Left lung (tissue), 10 donors: ENCODE data around the gene MBD6. TPM values are rescaled to one million over a fixed set of nuclear protein-coding genes. Genes with fewer than 3 reads are reported as not detected.

Experiments
- ATAC-seq: fragments of 200-7000 bp; cut with Tn5 transposase; one replicate; pipeline ENCODE4 v1.9.1; 2020; ENCODE audit warnings: moderate library complexity
- DNase-seq, 4 donors: peaks; one replicate each; pipeline ENCODE4 v3.0.0-alpha.2; 2013 to 2020
- H3K27ac ChIP-seq, 2 donors: fragments of 200-600 bp; sonication (generic) in 1 of 2; one replicate each; pipeline versions ENCODE4 v1.5.0 to v1.8.0; 2020 to 2021
- H3K27me3 ChIP-seq, 2 donors: fragments of 200-600 bp; sonication (generic) in 1 of 2; one replicate each; pipeline versions ENCODE4 v1.5.0 to v1.8.0; 2020 to 2021
- H3K36me3 ChIP-seq, 2 donors: fragments of 200-600 bp; sonication (generic) in 1 of 2; one replicate each; pipeline versions ENCODE4 v1.5.0 to v1.8.0; 2020 to 2021
- H3K4me1 ChIP-seq, 2 donors: fragments of 200-600 bp; one replicate each; pipeline ENCODE4 v1.8.0; 2021
- H3K4me3 ChIP-seq, 2 donors: fragments of 200-600 bp; sonication (generic) in 1 of 2; one replicate each; pipeline versions ENCODE4 v1.5.0 to v1.8.0; 2020 to 2021; ENCODE audit warnings: mild to moderate bottlenecking in 1 of 2
- H3K9me3 ChIP-seq, 2 donors: fragments of 200-600 bp; sonication (generic) in 1 of 2; one replicate each; pipeline versions ENCODE4 v1.5.0 to v1.8.0; 2020 to 2021
- intact Hi-C, 2 donors: fragments of 100-400 bp; cut with DNase I; formaldehyde crosslinking; loops; one replicate each; pipeline versions ENCODE4 v1.11.2 to v1.14.2; 2022
- microRNA-seq, 2 donors: library from miRNA; unstranded; fragments of <30 nt; microRNA quantifications; one replicate each; pipeline ENCODE4, GENCODE V29; 2019
- polyA plus RNA-seq, 6 donors: library from polyadenylated mRNA; unstranded; fragments of 120-200 nt; gene quantifications; one replicate each; pipeline ENCODE4 v1.2.1, GENCODE V29; 2013; ENCODE audit not compliant: insufficient read length in 6 of 6
- total RNA-seq, 2 donors: library from RNA; stranded (reverse); fragmentation: NEBNext Ultra II Directional; extraction: Animal tissue kit (Norgen Biotek cat#: 25700); gene quantifications; one replicate each; pipeline ENCODE4 v1.2.1, GENCODE V29; 2021
- TF ChIP-seq, protein P1 (sequence below), 2 donors: fragments of 200-600 bp; sonication (generic) in 1 of 2; IDR thresholded peaks; one replicate each; pipeline versions ENCODE4 v1.5.0 to v1.8.0; 2021; ENCODE audit warnings: antibody characterized with exemption in 2 of 2
- donor health status: DM: no; HTN: yes; CAD: no.
- donor health status: DM: no; HTN: no; CAD: no.

MBD6 gene
- total and polyA plus RNA-seq, 8 donors, result 61.3 to 111 (median 73.2) TPM

DNA sequence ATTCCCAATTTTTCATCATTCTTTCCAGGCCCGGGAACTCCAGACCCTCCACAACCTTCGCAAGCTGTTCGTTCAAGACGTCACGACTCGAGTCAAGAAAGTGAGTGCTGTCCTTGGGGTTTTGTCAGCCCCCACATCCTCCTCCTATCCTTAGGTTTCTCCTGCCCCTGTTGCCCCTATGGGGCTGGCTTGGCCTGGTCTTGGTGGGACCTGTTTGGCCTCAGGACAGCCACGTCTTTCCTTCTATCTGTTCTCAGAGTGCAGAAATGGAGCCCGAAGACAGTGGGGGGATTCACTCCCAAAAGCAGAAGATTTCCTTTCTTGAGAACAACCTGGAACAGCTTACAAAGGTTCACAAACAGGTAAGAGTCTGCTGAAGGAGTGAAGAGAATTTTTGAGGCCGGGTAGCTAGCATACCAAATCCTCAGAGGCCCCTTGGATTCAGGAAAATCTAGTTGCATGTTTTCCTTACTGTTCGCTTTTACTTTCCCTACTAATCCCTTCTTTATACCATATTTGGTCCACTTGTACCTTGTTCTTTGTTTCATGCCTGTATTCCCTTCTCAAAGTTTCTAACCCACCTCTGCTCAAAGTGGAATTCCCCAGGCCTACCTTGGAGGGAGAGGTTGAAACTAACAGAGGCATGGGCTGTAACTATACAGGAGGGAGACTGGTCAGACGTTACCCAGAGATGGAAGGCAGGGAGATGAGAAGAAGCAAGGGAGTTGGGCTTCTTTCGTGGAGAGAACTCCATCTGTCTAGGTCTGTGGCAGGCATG lies 55.5 kb downstream of the MBD6 start:
- DNase-seq (no peak), ATAC-seq (no peak)
- H3K36me3 ChIP-seq, result no peaks in the 10 kb centered on the region
- H3K4me3 ChIP-seq, result no peak overlapping the region
- peaks cover 0 to 17% of the 10 kb centered on the region in 2 donors for H3K27me3 ChIP-seq
- intact Hi-C loops, result no loop called here
- H3K27ac ChIP-seq, result no peak overlapping the region
- no peaks in the 10 kb centered on the region for H3K9me3 ChIP-seq
- peaks cover 0 to 3% of the 10 kb centered on the region in 2 donors for H3K4me1 ChIP-seq
- TF ChIP-seq, protein P1, sequence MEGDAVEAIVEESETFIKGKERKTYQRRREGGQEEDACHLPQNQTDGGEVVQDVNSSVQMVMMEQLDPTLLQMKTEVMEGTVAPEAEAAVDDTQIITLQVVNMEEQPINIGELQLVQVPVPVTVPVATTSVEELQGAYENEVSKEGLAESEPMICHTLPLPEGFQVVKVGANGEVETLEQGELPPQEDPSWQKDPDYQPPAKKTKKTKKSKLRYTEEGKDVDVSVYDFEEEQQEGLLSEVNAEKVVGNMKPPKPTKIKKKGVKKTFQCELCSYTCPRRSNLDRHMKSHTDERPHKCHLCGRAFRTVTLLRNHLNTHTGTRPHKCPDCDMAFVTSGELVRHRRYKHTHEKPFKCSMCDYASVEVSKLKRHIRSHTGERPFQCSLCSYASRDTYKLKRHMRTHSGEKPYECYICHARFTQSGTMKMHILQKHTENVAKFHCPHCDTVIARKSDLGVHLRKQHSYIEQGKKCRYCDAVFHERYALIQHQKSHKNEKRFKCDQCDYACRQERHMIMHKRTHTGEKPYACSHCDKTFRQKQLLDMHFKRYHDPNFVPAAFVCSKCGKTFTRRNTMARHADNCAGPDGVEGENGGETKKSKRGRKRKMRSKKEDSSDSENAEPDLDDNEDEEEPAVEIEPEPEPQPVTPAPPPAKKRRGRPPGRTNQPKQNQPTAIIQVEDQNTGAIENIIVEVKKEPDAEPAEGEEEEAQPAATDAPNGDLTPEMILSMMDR (IDR thresholded peaks at IDR 0.05), result no peak

DNA sequence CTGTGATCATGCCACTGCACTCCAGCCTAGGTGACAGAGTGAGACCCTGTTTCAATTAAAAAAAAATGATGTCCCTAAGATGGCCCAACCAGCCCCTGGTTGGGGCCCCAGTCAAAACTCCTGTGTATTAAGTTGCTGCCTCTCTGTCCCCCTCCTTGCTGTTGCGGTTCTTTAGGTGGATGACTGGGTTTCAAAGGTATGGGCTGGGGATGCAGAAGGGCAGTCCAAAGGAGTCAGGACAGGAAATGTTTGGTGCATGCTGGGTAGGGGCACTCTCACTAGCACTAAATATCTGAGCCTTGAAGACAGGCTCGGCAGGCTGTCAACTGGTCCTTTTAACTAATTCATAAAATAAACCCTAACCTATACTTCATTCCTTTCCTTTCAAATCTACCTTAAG lies 56.4 kb downstream of the MBD6 start:
- TF ChIP-seq, protein P1 (IDR thresholded peaks at IDR 0.05), result no peak
- intact Hi-C loops, result no loop called here

More for the DNA sequence above, 56.4 kb downstream of the MBD6 start:
- Histone ChIP-seq H3K4me1 (peaks cover 0 to 6% of the 10 kb centered on the region in 2 donors), H3K4me3 (no peak overlapping the region), H3K36me3 (no peaks in the 10 kb centered on the region), H3K27ac (no peak overlapping the region), H3K27me3 (peaks cover 0 to 18% of the 10 kb centered on the region in 2 donors), H3K9me3 (no peaks in the 10 kb centered on the region)
- DNase-seq, result no peak
- ATAC-seq, result no peak

Small RNA genes within 50 kb of the gene (microRNA-seq; reads per million reads assigned to microRNA genes)
- gene MIR616, result 0.82 to 2.7 reads per million in 2 donors
- 0.14 to 0.17 reads per million in 2 donors for gene MIR6758

Other genes with a start within 250 kb of the MBD6 start
- 10 to 100 TPM; 52.4 to 62.5 TPM for gene R3HDM2, start 91.8 kb upstream of the MBD6 start, total RNA-seq
- 10 to 100 TPM; 66.5 to 92.3 (median 83.8) TPM for gene R3HDM2, start 91.8 kb upstream of the MBD6 start, polyA plus RNA-seq
- gene INHBC, start 88.0 kb upstream of the MBD6 start, total RNA-seq, result not detected
- under 1 TPM in 5 of 6 donors, not detected in 1; 0.16 to 0.29 (median 0.24) TPM for gene INHBC, start 88.0 kb upstream of the MBD6 start, polyA plus RNA-seq
- under 1 TPM in 1 of 2 donors, not detected in 1; 0.52 TPM for gene INHBE, start 67.5 kb upstream of the MBD6 start, total RNA-seq
- 1 to 10 TPM in 2 of 6 donors, under 1 TPM in 4; 0.58 to 1.4 (median 0.78) TPM for gene INHBE, start 67.5 kb upstream of the MBD6 start, polyA plus RNA-seq
- gene GLI1, start 63.0 kb upstream of the MBD6 start, total RNA-seq, result 1 to 10 TPM; 1.9 to 7.2 TPM
- gene GLI1, start 63.0 kb upstream of the MBD6 start, polyA plus RNA-seq, result 10 to 100 TPM; 27.7 to 38.3 (median 33.0) TPM
- gene ARHGAP9, start 43.0 kb upstream of the MBD6 start, total RNA-seq, result 100 to 1,000 TPM in 1 of 2 donors, 10 to 100 TPM in 1; 24.2 to 125 TPM
- gene ARHGAP9, start 43.0 kb upstream of the MBD6 start, polyA plus RNA-seq, result 1 to 10 TPM; 4.4 to 6.4 (median 5.2) TPM
- gene MARS1, start 34.8 kb upstream of the MBD6 start, total RNA-seq, result 100 to 1,000 TPM; 113 to 168 TPM
- 100 to 1,000 TPM in 3 of 6 donors, 10 to 100 TPM in 3; 92.5 to 153 (median 103) TPM for gene MARS1, start 34.8 kb upstream of the MBD6 start, polyA plus RNA-seq
- gene DDIT3, start 2.3 kb upstream of the MBD6 start, total RNA-seq, result 10 to 100 TPM; 18.3 to 27.2 TPM
- 10 to 100 TPM; 16.4 to 29.4 (median 19.3) TPM for gene DDIT3, start 2.3 kb upstream of the MBD6 start, polyA plus RNA-seq
- gene DCTN2, start 24.4 kb downstream of the MBD6 start, total RNA-seq, result 100 to 1,000 TPM; 104 to 111 TPM
- gene DCTN2, start 24.4 kb downstream of the MBD6 start, polyA plus RNA-seq, result 100 to 1,000 TPM; 150 to 162 (median 156) TPM
- under 1 TPM; 0.38 to 0.50 TPM for gene KIF5A, start 27.2 kb downstream of the MBD6 start, total RNA-seq
- gene KIF5A, start 27.2 kb downstream of the MBD6 start, polyA plus RNA-seq, result 1 to 10 TPM; 4.3 to 6.5 (median 5.4) TPM
- gene PIP4K2C, start 68.4 kb downstream of the MBD6 start, total RNA-seq, result 10 to 100 TPM; 43.4 to 44.1 TPM
- 10 to 100 TPM; 17.0 to 22.2 (median 21.3) TPM for gene PIP4K2C, start 68.4 kb downstream of the MBD6 start, polyA plus RNA-seq
- 10 to 100 TPM; 20.1 to 30.4 TPM for gene DTX3, start 82.0 kb downstream of the MBD6 start, total RNA-seq
- 10 to 100 TPM; 51.3 to 64.8 (median 57.2) TPM for gene DTX3, start 82.0 kb downstream of the MBD6 start, polyA plus RNA-seq
- 10 to 100 TPM; 16.5 to 20.0 TPM for gene ARHGEF25, start 88.6 kb downstream of the MBD6 start, total RNA-seq
- gene ARHGEF25, start 88.6 kb downstream of the MBD6 start, polyA plus RNA-seq, result 10 to 100 TPM; 45.1 to 53.4 (median 46.4) TPM
- gene B4GALNT1, start 110.4 kb downstream of the MBD6 start, total RNA-seq, result 1 to 10 TPM; 2.0 to 3.8 TPM
- gene B4GALNT1, start 110.4 kb downstream of the MBD6 start, polyA plus RNA-seq, result 1 to 10 TPM in 5 of 6 donors, under 1 TPM in 1; 0.78 to 1.8 (median 1.3) TPM
- gene OS9, start 171.3 kb downstream of the MBD6 start, total RNA-seq, result 100 to 1,000 TPM; 282 to 321 TPM
- gene OS9, start 171.3 kb downstream of the MBD6 start, polyA plus RNA-seq, result 100 to 1,000 TPM; 200 to 228 (median 219) TPM
- gene AGAP2, start 215.9 kb downstream of the MBD6 start, total RNA-seq, result 1 to 10 TPM; 1.9 to 5.8 TPM
- gene AGAP2, start 215.9 kb downstream of the MBD6 start, polyA plus RNA-seq, result under 1 TPM; 0.31 to 0.57 (median 0.48) TPM
- 10 to 100 TPM; 33.5 to 40.0 TPM for gene TSPAN31, start 222.2 kb downstream of the MBD6 start, total RNA-seq
- 10 to 100 TPM; 69.2 to 83.8 (median 76.5) TPM for gene TSPAN31, start 222.2 kb downstream of the MBD6 start, polyA plus RNA-seq
- 100 to 1,000 TPM in 1 of 2 donors, 10 to 100 TPM in 1; 80.1 to 130 TPM for gene CDK4, start 229.5 kb downstream of the MBD6 start, total RNA-seq
- gene CDK4, start 229.5 kb downstream of the MBD6 start, polyA plus RNA-seq, result 100 to 1,000 TPM; 215 to 269 (median 245) TPM
- 10 to 100 TPM; 17.4 to 22.4 TPM for gene MARCHF9, start 232.3 kb downstream of the MBD6 start, total RNA-seq
- 10 to 100 TPM; 16.5 to 22.6 (median 19.5) TPM for gene MARCHF9, start 232.3 kb downstream of the MBD6 start, polyA plus RNA-seq
- gene CYP27B1, start 244.3 kb downstream of the MBD6 start, total RNA-seq, result 1 to 10 TPM; 1.5 to 4.7 TPM
- gene CYP27B1, start 244.3 kb downstream of the MBD6 start, polyA plus RNA-seq, result 1 to 10 TPM in 4 of 6 donors, under 1 TPM in 2; 0.58 to 3.4 (median 1.4) TPM
- 10 to 100 TPM; 17.3 to 39.2 TPM for gene METTL1, start 249.3 kb downstream of the MBD6 start, total RNA-seq
- gene METTL1, start 249.3 kb downstream of the MBD6 start, polyA plus RNA-seq, result 10 to 100 TPM; 26.3 to 40.2 (median 30.6) TPM
- gene EEF1AKMT3, start 249.8 kb downstream of the MBD6 start, total RNA-seq, result 1 to 10 TPM; 6.2 to 6.3 TPM
- 10 to 100 TPM; 14.7 to 19.7 (median 17.2) TPM for gene EEF1AKMT3, start 249.8 kb downstream of the MBD6 start, polyA plus RNA-seq